ENCODE results near the gene PSMD5. TPM values are rescaled to one million over a fixed set of nuclear protein-coding genes. Genes with fewer than 3 reads are reported as not detected.

PSMD5 gene
- total RNA-seq, 5 donors from 2014 or later (not counting 1 experiment from before 2014, with no cell fraction given): 27.5 to 55.2 (median 47.7) TPM

DNA sequence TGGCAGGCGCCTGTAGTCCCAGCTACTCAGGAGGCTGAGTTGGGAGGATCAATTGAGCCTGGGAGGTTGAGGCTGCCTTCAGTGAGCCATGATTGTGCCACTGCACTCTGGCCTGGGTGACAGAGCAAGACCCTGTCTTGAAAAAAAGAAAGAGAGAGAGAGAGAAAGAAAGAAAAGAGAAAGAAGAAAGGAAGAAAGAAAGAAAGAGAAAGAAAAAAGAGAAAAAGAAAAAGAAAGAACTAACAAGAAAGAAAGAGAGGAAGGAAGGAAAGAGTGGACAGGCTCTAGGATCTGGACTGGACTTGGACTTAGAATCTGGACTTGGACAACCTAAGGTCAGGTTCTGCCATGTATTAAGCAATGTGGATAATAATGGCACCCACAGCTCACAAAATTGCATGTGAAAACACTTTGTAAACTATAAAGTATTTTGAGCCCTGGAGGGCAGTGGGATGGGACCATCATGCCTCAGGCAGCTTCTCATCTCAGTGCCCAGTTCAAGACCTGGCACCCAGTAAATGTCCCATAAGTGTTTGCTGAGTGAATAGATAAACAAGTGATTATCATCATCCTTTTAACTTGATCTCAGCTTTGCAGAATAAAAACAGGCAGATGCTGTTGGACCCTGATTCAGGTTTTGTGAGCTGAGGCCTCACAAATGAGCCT, 47.0 kb upstream of the PSMD5 start:
- Histone ChIP-seq H3K27ac (ENCODE audit: low read length) (peak overlapping the region; percentile 96), H3K27me3 (replicated peaks in 1 of 2; ENCODE audit: control insufficient read depth in 2 of 2, extremely low read depth in 1 of 2, insufficient read depth in 2 of 2, low read length in 1 of 2) (no peaks in the 10 kb centered on the region), H3K9me3 (no peaks in the 10 kb centered on the region), H3K36me3 (ENCODE audit: control insufficient read depth in 2 of 2, extremely low read depth in 1 of 2, insufficient read depth in 1 of 2, low read length in 1 of 2) (no peaks in the 10 kb centered on the region), H3K4me1 (ENCODE audit: control insufficient read depth in 1 of 2, extremely low read depth in 1 of 2, insufficient read depth in 2 of 2, low read length in 2 of 2) (peaks cover 42 to 66% of the 10 kb centered on the region in 2 experiments), H3K4me3 (ENCODE audit: control insufficient read depth in 1 of 2, extremely low read depth in 1 of 2, low read length in 1 of 2) (no peak overlapping the region)
- H3K27me3 Mint-ChIP-seq: no peaks in the 10 kb centered on the region
- peak overlapping the region; percentile 67 to 70 (median 69) for H3K4me3 Mint-ChIP-seq
- DNase-seq: no peak
- no peaks in the 10 kb centered on the region for H3K36me3 Mint-ChIP-seq
- H3K27ac Mint-ChIP-seq: peak overlapping the region; percentile 98
- ChIA-PET CTCF (interaction anchor here (0.6 to 3.6 kb wide), 17 partner anchors 8 to 232 kb away, joined by 3 to 26 read pairs (median 5); partner anchors contain the start of genes PHF19 (in 1 of the 2) and TRAF1 (in 1 of the 2)), POLR2A (interaction anchor here (0.6 to 1.9 kb wide), 10 partner anchors 14 to 225 kb away, joined by 3 to 31 read pairs (median 4); partner anchors contain the start of gene PSMD5 (in 1 of the 2))
- ATAC-seq (replicated peaks in 1 of 4): no peak
- H3K9me3 Mint-ChIP-seq: peaks cover 0 to 3% (median 0%) of the 10 kb centered on the region in 3 donors
- 100% methylated on average over 1 of the region's 1 CpG for WGBS (ENCODE audit: insufficient coverage)
- peaks cover 72 to 82% (median 80%) of the 10 kb centered on the region in 3 donors for H3K4me1 Mint-ChIP-seq

DNA sequence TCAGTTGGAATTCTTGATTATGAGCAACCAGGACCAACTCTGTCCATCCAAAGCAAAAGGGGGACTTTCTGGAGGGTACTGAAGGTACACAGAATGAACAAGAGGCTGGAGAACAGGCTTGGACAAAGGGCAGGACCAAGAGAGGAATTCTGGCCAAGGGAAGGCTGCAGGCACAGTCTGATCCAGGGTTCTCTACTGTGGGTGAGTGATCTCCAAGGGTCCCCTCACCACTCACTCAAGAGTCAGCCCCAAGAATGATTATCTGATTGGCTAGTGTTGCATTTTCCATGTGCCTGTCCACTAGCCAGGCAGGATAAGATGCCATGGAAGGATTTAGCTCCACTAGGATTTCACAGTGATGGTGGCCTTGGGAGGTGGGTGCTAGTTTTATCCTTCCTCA, 45.9 kb upstream of the PSMD5 start:
- no peaks in the 10 kb centered on the region for H3K9me3 ChIP-seq
- peak overlapping the region; percentile 98 for H3K27ac Mint-ChIP-seq
- peak overlapping the region in 1 of 3 donors; percentile 69 for H3K4me3 Mint-ChIP-seq
- H3K4me3 ChIP-seq (ENCODE audit: control insufficient read depth in 1 of 2, extremely low read depth in 1 of 2, low read length in 1 of 2): no peak overlapping the region
- DNase-seq: no peak
- no peak for ATAC-seq (replicated peaks in 1 of 4)
- H3K4me1 Mint-ChIP-seq: peaks cover 77 to 81% (median 81%) of the 10 kb centered on the region in 3 donors
- no peaks in the 10 kb centered on the region for H3K27me3 ChIP-seq (replicated peaks in 1 of 2; ENCODE audit: control insufficient read depth in 2 of 2, extremely low read depth in 1 of 2, insufficient read depth in 2 of 2, low read length in 1 of 2)
- no peaks in the 10 kb centered on the region for H3K36me3 Mint-ChIP-seq
- no peaks in the 10 kb centered on the region for H3K27me3 Mint-ChIP-seq
- H3K9me3 Mint-ChIP-seq: peaks cover 0 to 3% (median 0%) of the 10 kb centered on the region in 3 donors
- no peaks in the 10 kb centered on the region for H3K36me3 ChIP-seq (ENCODE audit: control insufficient read depth in 2 of 2, extremely low read depth in 1 of 2, insufficient read depth in 1 of 2, low read length in 1 of 2)
- POLR2A ChIA-PET: interaction anchor here in 1 of 2 donors (0.6 to 1.9 kb wide), 2 partner anchors 16 to 41 kb away, joined by 4 to 5 read pairs; no protein-coding TSS in a partner anchor
- CTCF ChIA-PET: interaction anchor here in 1 of 2 donors (0.6 to 3.6 kb wide), 2 partner anchors 37 to 432 kb away, joined by 3 to 15 read pairs; partner anchors contain the start of gene TRAF1
- H3K4me1 ChIP-seq (ENCODE audit: control insufficient read depth in 1 of 2, extremely low read depth in 1 of 2, insufficient read depth in 2 of 2, low read length in 2 of 2): peaks cover 36 to 58% of the 10 kb centered on the region in 2 experiments
- H3K27ac ChIP-seq (ENCODE audit: low read length): peak overlapping the region; percentile 67

DNA sequence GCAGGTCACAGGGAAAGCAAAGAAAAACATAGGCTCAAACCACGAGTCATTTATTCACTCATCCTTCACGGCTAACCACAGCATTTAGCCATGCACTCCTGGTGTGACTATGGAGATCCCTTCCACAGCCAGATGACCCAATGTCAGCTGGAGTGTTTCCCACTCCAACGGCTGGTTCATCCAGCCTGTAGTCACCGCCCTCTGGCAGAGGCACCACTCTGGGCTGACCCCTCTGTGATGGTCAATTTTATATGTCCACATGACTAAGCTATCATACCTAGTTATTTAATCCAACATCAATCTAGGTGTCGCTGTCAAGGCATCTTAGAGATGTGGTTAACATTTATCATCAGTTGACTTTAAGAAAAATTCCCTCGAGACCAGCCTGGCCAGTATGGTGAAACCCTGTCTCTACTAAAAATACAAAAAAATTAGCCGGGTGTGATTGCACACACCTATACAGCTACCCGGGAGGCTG, 43.8 kb upstream of the PSMD5 start:
- Mint-ChIP-seq H3K4me3 (no peak overlapping the region), H3K9me3 (no peaks in the 10 kb centered on the region), H3K27me3 (no peaks in the 10 kb centered on the region), H3K4me1 (peaks cover 76 to 79% (median 78%) of the 10 kb centered on the region in 3 donors), H3K36me3 (no peaks in the 10 kb centered on the region), H3K27ac (peak overlapping the region; percentile 80 to 85)
- no peak for DNase-seq
- ChIA-PET CTCF (interaction anchor here (0.8 to 1.9 kb wide), 3 partner anchors 30 to 50 kb away, joined by 3 to 8 read pairs (median 3); no protein-coding TSS in a partner anchor), POLR2A (interaction anchor here (0.6 kb wide), 6 partner anchors 14 to 272 kb away, joined by 3 to 5 read pairs (median 4); no protein-coding TSS in a partner anchor)
- 83% methylated on average over 1 of the region's 8 CpGs for WGBS (ENCODE audit: insufficient coverage)
- Histone ChIP-seq H3K27me3 (replicated peaks in 1 of 2; ENCODE audit: control insufficient read depth in 2 of 2, extremely low read depth in 1 of 2, insufficient read depth in 2 of 2, low read length in 1 of 2) (no peaks in the 10 kb centered on the region), H3K4me3 (ENCODE audit: control insufficient read depth in 1 of 2, extremely low read depth in 1 of 2, low read length in 1 of 2) (no peak overlapping the region), H3K36me3 (ENCODE audit: control insufficient read depth in 2 of 2, extremely low read depth in 1 of 2, insufficient read depth in 1 of 2, low read length in 1 of 2) (no peaks in the 10 kb centered on the region), H3K9me3 (no peaks in the 10 kb centered on the region), H3K27ac (ENCODE audit: low read length) (no peak overlapping the region), H3K4me1 (ENCODE audit: control insufficient read depth in 1 of 2, extremely low read depth in 1 of 2, insufficient read depth in 2 of 2, low read length in 2 of 2) (peaks cover 24 to 58% of the 10 kb centered on the region in 2 experiments)
- no peak for ATAC-seq (replicated peaks in 1 of 4)

DNA sequence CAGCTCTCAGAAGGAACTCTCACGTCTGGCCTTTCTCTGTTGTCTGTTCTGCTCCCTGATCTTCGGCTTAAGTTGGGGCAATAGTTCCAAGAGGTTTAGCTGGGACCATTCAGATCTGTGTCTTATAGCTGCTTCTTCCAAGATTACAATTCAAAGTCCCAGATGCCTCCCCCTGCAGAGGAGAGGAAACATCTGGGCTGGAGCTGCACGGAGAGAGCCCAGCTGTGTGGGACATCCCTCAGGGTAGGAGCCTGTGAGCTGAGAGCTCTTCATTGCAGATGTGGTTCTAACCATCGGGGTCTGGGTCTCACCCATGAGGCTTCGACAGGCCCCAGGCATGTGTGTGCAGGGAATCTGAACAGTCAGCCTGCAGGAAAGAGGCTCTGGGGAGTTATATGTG, 43.2 kb upstream of the PSMD5 start:
- no peaks in the 10 kb centered on the region for H3K36me3 ChIP-seq (ENCODE audit: control insufficient read depth in 2 of 2, extremely low read depth in 1 of 2, insufficient read depth in 1 of 2, low read length in 1 of 2)
- H3K4me3 Mint-ChIP-seq: no peak overlapping the region
- WGBS (ENCODE audit: insufficient coverage): 80% methylated on average over 5 of the region's 5 CpGs
- no peak overlapping the region for H3K4me3 ChIP-seq (ENCODE audit: control insufficient read depth in 1 of 2, extremely low read depth in 1 of 2, low read length in 1 of 2)
- H3K4me1 Mint-ChIP-seq: peaks cover 76 to 78% (median 78%) of the 10 kb centered on the region in 3 donors
- H3K27me3 ChIP-seq (replicated peaks in 1 of 2; ENCODE audit: control insufficient read depth in 2 of 2, extremely low read depth in 1 of 2, insufficient read depth in 2 of 2, low read length in 1 of 2): no peaks in the 10 kb centered on the region
- no peaks in the 10 kb centered on the region for H3K36me3 Mint-ChIP-seq
- ATAC-seq (replicated peaks in 1 of 4): no peak
- no peaks in the 10 kb centered on the region for H3K27me3 Mint-ChIP-seq
- H3K9me3 Mint-ChIP-seq: no peaks in the 10 kb centered on the region
- H3K9me3 ChIP-seq: no peaks in the 10 kb centered on the region
- no peak overlapping the region for H3K27ac ChIP-seq (ENCODE audit: low read length)
- peaks cover 21 to 58% of the 10 kb centered on the region in 2 experiments for H3K4me1 ChIP-seq (ENCODE audit: control insufficient read depth in 1 of 2, extremely low read depth in 1 of 2, insufficient read depth in 2 of 2, low read length in 2 of 2)
- DNase-seq: no peak
- peak overlapping the region; percentile 80 to 85 for H3K27ac Mint-ChIP-seq
- POLR2A ChIA-PET: interaction anchor here (0.5 to 0.6 kb wide), 5 partner anchors 14 to 271 kb away, joined by 3 to 4 read pairs (median 3); no protein-coding TSS in a partner anchor
- CTCF ChIA-PET: interaction anchor here in 1 of 2 donors (0.8 to 1.9 kb wide), 2 partner anchors 31 to 46 kb away, joined by 3 to 8 read pairs; no protein-coding TSS in a partner anchor

DNA sequence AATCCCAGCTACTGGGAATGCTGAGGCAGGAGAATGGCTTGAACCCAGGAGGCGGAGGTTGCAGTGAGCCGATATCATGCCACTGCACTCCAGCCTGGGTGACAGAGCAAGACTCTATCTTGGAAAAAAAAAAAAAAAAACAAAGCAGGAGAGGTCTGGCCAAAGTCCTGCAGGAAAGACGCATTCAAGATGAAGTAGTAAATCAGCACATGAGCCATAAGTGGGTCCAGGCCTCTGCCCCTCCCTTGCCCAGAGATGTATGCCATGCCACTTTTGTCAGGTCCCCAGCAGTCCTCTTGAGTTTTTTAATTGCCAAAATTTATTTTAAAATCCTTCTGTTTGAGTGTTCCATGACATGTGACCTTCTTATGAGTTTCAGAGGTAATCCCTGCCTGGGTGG, 42.7 kb upstream of the PSMD5 start:
- Mint-ChIP-seq H3K36me3 (no peaks in the 10 kb centered on the region), H3K4me3 (no peak overlapping the region), H3K4me1 (peaks cover 76 to 78% (median 77%) of the 10 kb centered on the region in 3 donors), H3K27ac (peak overlapping the region; percentile 80 to 85), H3K27me3 (no peaks in the 10 kb centered on the region), H3K9me3 (no peaks in the 10 kb centered on the region)
- ATAC-seq (replicated peaks in 1 of 4) (no peak), DNase-seq (no peak)
- Histone ChIP-seq H3K36me3 (ENCODE audit: control insufficient read depth in 2 of 2, extremely low read depth in 1 of 2, insufficient read depth in 1 of 2, low read length in 1 of 2) (no peaks in the 10 kb centered on the region), H3K27me3 (replicated peaks in 1 of 2; ENCODE audit: control insufficient read depth in 2 of 2, extremely low read depth in 1 of 2, insufficient read depth in 2 of 2, low read length in 1 of 2) (no peaks in the 10 kb centered on the region), H3K9me3 (no peaks in the 10 kb centered on the region), H3K27ac (ENCODE audit: low read length) (no peak overlapping the region), H3K4me3 (ENCODE audit: control insufficient read depth in 1 of 2, extremely low read depth in 1 of 2, low read length in 1 of 2) (no peak overlapping the region), H3K4me1 (ENCODE audit: control insufficient read depth in 1 of 2, extremely low read depth in 1 of 2, insufficient read depth in 2 of 2, low read length in 2 of 2) (peaks cover 18 to 58% of the 10 kb centered on the region in 2 experiments)
- POLR2A ChIA-PET: interaction anchor here (0.5 to 1.1 kb wide), 5 partner anchors 14 to 159 kb away, joined by 3 to 5 read pairs (median 3); no protein-coding TSS in a partner anchor
- CTCF ChIA-PET: interaction anchor here in 1 of 2 donors (1.9 kb wide), 1 partner anchor 46 kb away, joined by 8 read pairs; no protein-coding TSS in a partner anchor
- 90% methylated on average over 3 of the region's 3 CpGs for WGBS (ENCODE audit: insufficient coverage)

DNA sequence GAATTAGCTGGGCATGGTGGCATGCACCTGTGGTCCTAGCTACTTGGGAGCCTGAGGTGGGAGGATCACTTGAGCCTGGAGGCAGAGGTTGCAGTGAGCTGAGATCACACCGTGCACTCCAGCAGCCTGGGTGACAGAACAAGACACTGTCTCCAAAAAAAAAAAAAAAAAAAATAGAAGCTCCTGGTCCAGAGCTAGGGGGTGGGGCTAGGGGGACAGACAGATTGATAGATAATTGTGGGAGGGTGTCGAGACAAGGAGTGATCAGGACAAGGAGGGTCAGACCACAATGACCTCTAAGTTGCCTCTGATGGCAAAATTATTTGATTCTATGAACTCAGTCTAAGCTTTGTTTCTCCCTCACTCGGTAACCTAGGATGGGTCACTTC, 40.9 kb upstream of the PSMD5 start:
- Histone ChIP-seq H3K27ac (ENCODE audit: low read length) (no peak overlapping the region), H3K4me1 (ENCODE audit: control insufficient read depth in 1 of 2, extremely low read depth in 1 of 2, insufficient read depth in 2 of 2, low read length in 2 of 2) (peaks cover 29 to 58% of the 10 kb centered on the region in 2 experiments), H3K36me3 (ENCODE audit: control insufficient read depth in 2 of 2, extremely low read depth in 1 of 2, insufficient read depth in 1 of 2, low read length in 1 of 2) (no peaks in the 10 kb centered on the region), H3K9me3 (no peaks in the 10 kb centered on the region), H3K4me3 (ENCODE audit: control insufficient read depth in 1 of 2, extremely low read depth in 1 of 2, low read length in 1 of 2) (no peak overlapping the region), H3K27me3 (replicated peaks in 1 of 2; ENCODE audit: control insufficient read depth in 2 of 2, extremely low read depth in 1 of 2, insufficient read depth in 2 of 2, low read length in 1 of 2) (no peaks in the 10 kb centered on the region)
- WGBS (ENCODE audit: insufficient coverage): no CpG with 5 or more reads among the region's 3 CpGs
- no peak for DNase-seq
- H3K4me3 Mint-ChIP-seq: peak overlapping the region in 1 of 3 donors; percentile 50
- H3K27ac Mint-ChIP-seq: peak overlapping the region; percentile 44 to 88
- ChIA-PET POLR2A (interaction anchor here (0.6 to 0.8 kb wide), 6 partner anchors 12 to 95 kb away, joined by 3 to 11 read pairs (median 6); no protein-coding TSS in a partner anchor), CTCF (interaction anchor here (0.6 to 1.2 kb wide), 8 partner anchors 9 to 275 kb away, joined by 3 to 6 read pairs (median 3); no protein-coding TSS in a partner anchor)
- ATAC-seq (replicated peaks in 1 of 4): no peak
- H3K4me1 Mint-ChIP-seq: peaks cover 77 to 79% (median 77%) of the 10 kb centered on the region in 3 donors
- H3K36me3 Mint-ChIP-seq: no peaks in the 10 kb centered on the region
- no peaks in the 10 kb centered on the region for H3K9me3 Mint-ChIP-seq
- no peaks in the 10 kb centered on the region for H3K27me3 Mint-ChIP-seq

Data from T-cell (primary cell).